GM21529 (cell line): ENCODE data around the gene NEAT1.

ENCODE experiments used
- ATAC-seq: cut with Tn5 transposase; IDR thresholded peaks from one replicate; pipeline ENCODE4 v1.9.1; 2021; ENCODE audit not compliant: unreplicated experiment

The NEAT1 gene

GRCh38 chr11:65389294-65389980 lies 33.2 kb upstream of the NEAT1 start:
- no peak for ATAC-seq

GRCh38 chr11:65390099-65390941 lies 32.3 kb upstream of the NEAT1 start:
- ATAC-seq = no peak

- ATAC-seq = no peak
Observed at GRCh38 chr11:65390996-65391395, 31.6 kb upstream of the NEAT1 start.

GRCh38 chr11:65392186-65392829 lies 30.3 kb upstream of the NEAT1 start:
- ATAC-seq = no peak

- no peak for ATAC-seq
Observed at GRCh38 chr11:65392899-65393298, 29.7 kb upstream of the NEAT1 start.

GRCh38 chr11:65393513-65394079 lies 29.0 kb upstream of the NEAT1 start:
- no peak for ATAC-seq

GRCh38 chr11:65394125-65394536 lies 28.5 kb upstream of the NEAT1 start:
- ATAC-seq = no peak

GRCh38 chr11:65395961-65396530 lies 26.6 kb upstream of the NEAT1 start:
- ATAC-seq = no peak

GRCh38 chr11:65396769-65397745 lies 25.5 kb upstream of the NEAT1 start:
- no peak for ATAC-seq

GRCh38 chr11:65398362-65398910 lies 24.2 kb upstream of the NEAT1 start:
- ATAC-seq = no peak

- no peak for ATAC-seq
Observed at GRCh38 chr11:65399249-65399648, 23.3 kb upstream of the NEAT1 start.

- ATAC-seq = no peak
Observed at GRCh38 chr11:65399845-65400244, 22.8 kb upstream of the NEAT1 start.

- ATAC-seq = no peak
Observed at GRCh38 chr11:65400307-65401072, 22.1 kb upstream of the NEAT1 start.

GRCh38 chr11:65401073-65401802 lies 21.4 kb upstream of the NEAT1 start:
- no peak for ATAC-seq

- no peak for ATAC-seq
Observed at GRCh38 chr11:65401803-65402248, 20.8 kb upstream of the NEAT1 start.

GRCh38 chr11:65402790-65403189 lies 19.8 kb upstream of the NEAT1 start:
- no peak for ATAC-seq

GRCh38 chr11:65403607-65404121 lies 18.9 kb upstream of the NEAT1 start:
- ATAC-seq = peak; percentile 40

- no peak for ATAC-seq
Observed at GRCh38 chr11:65404210-65404609, 18.4 kb upstream of the NEAT1 start.
